Measurements from ENCODE around the gene PHF21B.

PHF21B gene

GRCh38 chr22:44834065-44834464, 175.7 kb downstream of the PHF21B start:
- no peak for DNase-seq

DNA sequence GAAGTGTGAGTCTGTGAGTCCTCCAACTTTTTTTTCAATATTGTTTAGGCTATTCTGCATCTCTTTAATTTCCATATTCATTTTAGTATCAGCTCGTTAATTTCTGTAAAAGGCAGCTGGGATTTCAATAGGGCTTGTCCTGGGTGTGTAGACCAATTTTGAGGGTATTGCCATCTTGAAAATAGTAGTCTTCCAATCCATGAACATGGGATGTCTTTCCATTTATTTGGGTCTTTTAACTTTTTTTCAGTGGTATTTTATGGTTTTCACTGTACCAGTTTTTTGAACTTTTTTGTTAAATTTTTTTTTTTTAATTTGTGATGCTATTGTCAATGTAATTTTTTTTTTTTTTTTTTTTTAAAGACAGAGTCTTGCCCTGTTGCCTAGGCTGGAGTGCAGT, 177.9 kb downstream of the PHF21B start:
- DNase-seq: no peak
